Natural killer cell (primary cell): ENCODE measurements around the gene ERBB4. TPM values are rescaled to one million over a fixed set of nuclear protein-coding genes. Genes with fewer than 3 reads are reported as not detected.

ENCODE experiments used
- ATAC-seq, 3 donors: fragments of 150-1000 bp in 2 of 3; fragments of 200-7000 bp in 1 of 3; cut with Tn5 transposase; 1 replicate in 1 of 3; 2 replicates in 2 of 3; pipeline ENCODE4 v1.10.0; 2021; ENCODE audit warnings: mild to moderate bottlenecking in 2 of 3, moderate library complexity in 2 of 3
- DNase-seq, 2 donors: peaks; one replicate each; pipeline versions ENCODE4 v3.0.0 to v3.0.0-alpha.2; 2013 to 2021; ENCODE audit warnings: mixed read lengths in 1 of 2
- H3K27ac ChIP-seq: one replicate; pipeline ENCODE4 v1.5.1; 2013; ENCODE audit warnings: mild to moderate bottlenecking, low read length
- H3K27me3 ChIP-seq: one replicate; pipeline ENCODE4 v1.6.1; 2013; ENCODE audit warnings: low read length; ENCODE audit not compliant: control insufficient read depth, insufficient read depth
- H3K36me3 ChIP-seq: one replicate; pipeline ENCODE4 v1.6.1; 2013; ENCODE audit warnings: low read length; ENCODE audit not compliant: control insufficient read depth, insufficient read depth
- H3K4me1 ChIP-seq: one replicate; pipeline ENCODE4 v1.6.1; 2013; ENCODE audit warnings: low read length; ENCODE audit not compliant: control insufficient read depth, insufficient read depth
- H3K4me3 ChIP-seq: one replicate; pipeline ENCODE4 v1.5.1; 2013; ENCODE audit warnings: low read length
- H3K9me3 ChIP-seq: one replicate; pipeline ENCODE4 v1.6.1; 2013; ENCODE audit warnings: low read length; ENCODE audit not compliant: control insufficient read depth, insufficient read depth
- H3K27ac Mint-ChIP-seq, 2 donors: one replicate each; pipeline ENCODE4 v1.8.0; 2022; ENCODE audit warnings: mild to moderate bottlenecking in 2 of 2, mixed read lengths in 2 of 2, moderate library complexity in 1 of 2
- H3K27me3 Mint-ChIP-seq, 2 donors: one replicate each; pipeline ENCODE4 v1.8.0; 2022; ENCODE audit warnings: low read depth in 2 of 2, mixed read lengths in 2 of 2
- H3K36me3 Mint-ChIP-seq: one replicate; pipeline ENCODE4 v1.8.0; 2022; ENCODE audit warnings: mixed read lengths
- H3K4me1 Mint-ChIP-seq, 2 donors: one replicate each; pipeline ENCODE4 v1.8.0; 2022; ENCODE audit warnings: mixed read lengths in 2 of 2
- H3K4me3 Mint-ChIP-seq: one replicate; pipeline ENCODE4 v1.8.0; 2022; ENCODE audit warnings: mild to moderate bottlenecking, moderate library complexity, mixed read lengths
- H3K9me3 Mint-ChIP-seq, 2 donors: one replicate each; pipeline ENCODE4 v1.8.0; 2022; ENCODE audit warnings: mixed read lengths in 2 of 2
- WGBS: methylation state at CpG from one replicate; pipeline ENCODE4 v1.1.7; 2013; ENCODE audit warnings: missing lambda C conversion rate; ENCODE audit not compliant: insufficient coverage; 5-methylcytosine and 5-hydroxymethylcytosine counted together
- intact Hi-C: fragments of 100-400 bp; cut with micrococcal nuclease; formaldehyde crosslinking; loops from one replicate; pipeline ENCODE4 v1.14.2; 2022
- total RNA-seq, 4 donors: library from RNA; stranded (reverse); fragments of 120-200 nt in 1 of 4; gene quantifications; one replicate each; pipeline versions ENCODE4 v1.2.3 to v1.2.4, GENCODE V29; 2013 to 2022
- TF ChIP-seq, protein P1 (sequence below): fragments of 200-600 bp; IDR thresholded peaks from one replicate; pipeline ENCODE4 v1.8.0; 2022; ENCODE audit warnings: antibody characterized with exemption

Gene ERBB4
- total RNA-seq, 3 donors from 2014 or later (not counting 1 experiment from before 2014, with no cell fraction given): 0.08 TPM; not detected in 2

DNA sequence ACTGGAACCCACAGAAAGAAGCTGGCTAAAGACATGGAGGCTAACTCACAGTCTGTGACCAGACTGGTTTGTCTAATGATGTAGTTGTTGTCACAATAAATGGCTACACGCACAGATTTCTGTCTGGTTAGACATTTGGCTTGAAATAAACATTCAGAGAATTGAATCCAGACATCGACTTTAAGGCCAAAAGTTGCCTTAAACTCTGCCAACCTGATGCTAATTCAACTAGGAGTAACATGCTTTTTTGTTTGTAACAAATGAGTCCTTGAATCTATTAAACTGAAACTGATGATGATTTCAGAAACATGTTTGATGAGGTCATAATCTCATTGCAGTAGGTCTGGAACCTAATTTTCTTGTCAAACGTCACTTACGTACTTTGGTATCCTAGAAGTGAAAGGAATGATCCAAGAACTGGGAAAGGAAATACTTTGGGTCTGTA, 123.8 kb downstream of the ERBB4 start:
- intact Hi-C loops: no loop called here
- TF ChIP-seq, protein P1, sequence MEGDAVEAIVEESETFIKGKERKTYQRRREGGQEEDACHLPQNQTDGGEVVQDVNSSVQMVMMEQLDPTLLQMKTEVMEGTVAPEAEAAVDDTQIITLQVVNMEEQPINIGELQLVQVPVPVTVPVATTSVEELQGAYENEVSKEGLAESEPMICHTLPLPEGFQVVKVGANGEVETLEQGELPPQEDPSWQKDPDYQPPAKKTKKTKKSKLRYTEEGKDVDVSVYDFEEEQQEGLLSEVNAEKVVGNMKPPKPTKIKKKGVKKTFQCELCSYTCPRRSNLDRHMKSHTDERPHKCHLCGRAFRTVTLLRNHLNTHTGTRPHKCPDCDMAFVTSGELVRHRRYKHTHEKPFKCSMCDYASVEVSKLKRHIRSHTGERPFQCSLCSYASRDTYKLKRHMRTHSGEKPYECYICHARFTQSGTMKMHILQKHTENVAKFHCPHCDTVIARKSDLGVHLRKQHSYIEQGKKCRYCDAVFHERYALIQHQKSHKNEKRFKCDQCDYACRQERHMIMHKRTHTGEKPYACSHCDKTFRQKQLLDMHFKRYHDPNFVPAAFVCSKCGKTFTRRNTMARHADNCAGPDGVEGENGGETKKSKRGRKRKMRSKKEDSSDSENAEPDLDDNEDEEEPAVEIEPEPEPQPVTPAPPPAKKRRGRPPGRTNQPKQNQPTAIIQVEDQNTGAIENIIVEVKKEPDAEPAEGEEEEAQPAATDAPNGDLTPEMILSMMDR: no peak
- Histone ChIP-seq H3K27me3 (no peaks in the 10 kb centered on the region), H3K36me3 (no peaks in the 10 kb centered on the region), H3K27ac (no peak overlapping the region), H3K9me3 (no peaks in the 10 kb centered on the region), H3K4me3 (no peak overlapping the region), H3K4me1 (no peaks in the 10 kb centered on the region)
- Mint-ChIP-seq H3K4me1 (no peaks in the 10 kb centered on the region), H3K36me3 (no peaks in the 10 kb centered on the region), H3K4me3 (no peak overlapping the region), H3K27me3 (no peaks in the 10 kb centered on the region), H3K9me3 (peaks cover 0 to 2% of the 10 kb centered on the region in 2 donors), H3K27ac (no peak overlapping the region)
- DNase-seq: no peak
- WGBS: 87% methylated on average over 4 of the region's 4 CpGs
- no peak for ATAC-seq

DNA sequence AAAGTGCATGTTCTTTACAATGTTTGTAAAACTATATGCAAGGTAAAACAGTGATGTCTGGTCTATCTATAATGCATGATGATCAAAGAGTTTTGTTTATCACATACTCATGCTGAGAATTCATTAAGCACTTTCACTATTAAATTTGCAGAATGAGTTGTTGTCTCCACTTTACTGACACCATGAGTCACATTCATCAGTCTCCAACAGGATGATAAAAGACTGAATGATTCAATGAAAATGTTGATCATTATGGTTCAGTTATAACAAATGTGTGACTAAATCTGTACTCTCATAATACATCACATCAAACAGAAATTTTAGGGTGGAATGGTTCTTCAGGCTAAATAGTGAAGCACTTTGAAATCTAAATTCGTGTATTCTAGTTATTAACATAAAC, 129.0 kb downstream of the ERBB4 start:
- H3K27ac ChIP-seq: no peak overlapping the region
- no peak overlapping the region for H3K4me3 Mint-ChIP-seq
- TF ChIP-seq, protein P1: no peak
- H3K9me3 ChIP-seq: no peaks in the 10 kb centered on the region
- no peaks in the 10 kb centered on the region for H3K4me1 ChIP-seq
- DNase-seq: no peak
- no peaks in the 10 kb centered on the region for H3K36me3 Mint-ChIP-seq
- H3K27me3 Mint-ChIP-seq: no peaks in the 10 kb centered on the region
- intact Hi-C loops: no loop called here
- WGBS: no CpG with 5 or more reads among the region's 1 CpG
- H3K27me3 ChIP-seq: no peaks in the 10 kb centered on the region
- H3K27ac Mint-ChIP-seq: no peak overlapping the region
- peaks cover 0 to 3% of the 10 kb centered on the region in 2 donors for H3K9me3 Mint-ChIP-seq
- H3K4me3 ChIP-seq: no peak overlapping the region
- ATAC-seq: no peak
- no peaks in the 10 kb centered on the region for H3K4me1 Mint-ChIP-seq
- H3K36me3 ChIP-seq: no peaks in the 10 kb centered on the region

DNA sequence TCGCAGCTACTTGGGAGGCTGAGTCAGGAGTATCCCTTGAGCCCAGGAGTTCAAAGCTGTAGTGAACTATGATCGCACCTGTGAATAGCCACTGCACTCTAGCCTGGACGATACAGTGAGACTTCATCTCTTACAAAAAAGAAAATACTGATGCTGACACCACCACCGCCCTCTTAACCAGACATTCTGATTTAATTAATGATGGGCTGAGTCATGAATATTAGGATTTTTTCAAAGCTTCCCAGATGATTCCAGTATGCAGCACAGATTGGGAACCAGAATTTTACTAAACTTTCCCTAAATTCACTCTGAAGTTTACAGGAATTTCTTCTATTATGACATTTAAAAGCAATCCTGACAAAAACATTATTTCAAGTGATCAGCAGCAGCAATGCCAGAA, 130.1 kb downstream of the ERBB4 start:
- Histone ChIP-seq H3K27ac (no peak overlapping the region), H3K9me3 (no peaks in the 10 kb centered on the region), H3K4me1 (no peaks in the 10 kb centered on the region), H3K27me3 (no peaks in the 10 kb centered on the region), H3K4me3 (no peak overlapping the region), H3K36me3 (no peaks in the 10 kb centered on the region)
- Mint-ChIP-seq H3K4me1 (no peaks in the 10 kb centered on the region), H3K9me3 (peaks cover 0 to 3% of the 10 kb centered on the region in 2 donors), H3K27ac (no peak overlapping the region), H3K4me3 (no peak overlapping the region), H3K27me3 (no peaks in the 10 kb centered on the region), H3K36me3 (no peaks in the 10 kb centered on the region)
- ATAC-seq (no peak), DNase-seq (no peak)
- WGBS: 86% methylated on average over 3 of the region's 4 CpGs
- TF ChIP-seq, protein P1: no peak
- intact Hi-C loops: no loop called here

DNA sequence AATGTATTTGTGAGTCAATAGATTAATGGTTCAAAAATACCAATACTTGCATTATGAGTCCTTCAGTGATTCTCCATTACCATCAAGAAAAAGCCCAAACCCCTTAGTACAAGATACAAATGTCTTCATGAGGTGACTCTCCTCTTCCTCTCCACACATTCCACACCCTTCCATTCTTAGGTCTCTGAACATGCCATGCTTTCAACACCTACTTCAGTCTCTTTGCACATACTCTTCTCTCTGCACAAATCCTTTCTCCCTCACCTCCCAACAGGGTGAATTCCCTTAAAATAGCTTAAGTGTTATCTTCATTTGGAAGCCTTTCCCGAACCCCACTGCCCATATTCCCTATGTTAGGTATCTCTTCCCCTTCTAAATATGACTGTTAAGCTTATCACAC, 131.9 kb downstream of the ERBB4 start:
- Mint-ChIP-seq H3K9me3 (peaks cover 0 to 3% of the 10 kb centered on the region in 2 donors), H3K4me3 (no peak overlapping the region), H3K4me1 (no peaks in the 10 kb centered on the region), H3K27me3 (no peaks in the 10 kb centered on the region), H3K27ac (no peak overlapping the region), H3K36me3 (no peaks in the 10 kb centered on the region)
- Histone ChIP-seq H3K4me1 (no peaks in the 10 kb centered on the region), H3K4me3 (no peak overlapping the region), H3K9me3 (no peaks in the 10 kb centered on the region), H3K27me3 (no peaks in the 10 kb centered on the region), H3K27ac (no peak overlapping the region), H3K36me3 (no peaks in the 10 kb centered on the region)
- ATAC-seq (no peak), DNase-seq (no peak)
- intact Hi-C loops: no loop called here
- no CpG with 5 or more reads among the region's 1 CpG for WGBS
- TF ChIP-seq, protein P1: no peak
